ENCODE measurements around the gene CD46.

DNA sequence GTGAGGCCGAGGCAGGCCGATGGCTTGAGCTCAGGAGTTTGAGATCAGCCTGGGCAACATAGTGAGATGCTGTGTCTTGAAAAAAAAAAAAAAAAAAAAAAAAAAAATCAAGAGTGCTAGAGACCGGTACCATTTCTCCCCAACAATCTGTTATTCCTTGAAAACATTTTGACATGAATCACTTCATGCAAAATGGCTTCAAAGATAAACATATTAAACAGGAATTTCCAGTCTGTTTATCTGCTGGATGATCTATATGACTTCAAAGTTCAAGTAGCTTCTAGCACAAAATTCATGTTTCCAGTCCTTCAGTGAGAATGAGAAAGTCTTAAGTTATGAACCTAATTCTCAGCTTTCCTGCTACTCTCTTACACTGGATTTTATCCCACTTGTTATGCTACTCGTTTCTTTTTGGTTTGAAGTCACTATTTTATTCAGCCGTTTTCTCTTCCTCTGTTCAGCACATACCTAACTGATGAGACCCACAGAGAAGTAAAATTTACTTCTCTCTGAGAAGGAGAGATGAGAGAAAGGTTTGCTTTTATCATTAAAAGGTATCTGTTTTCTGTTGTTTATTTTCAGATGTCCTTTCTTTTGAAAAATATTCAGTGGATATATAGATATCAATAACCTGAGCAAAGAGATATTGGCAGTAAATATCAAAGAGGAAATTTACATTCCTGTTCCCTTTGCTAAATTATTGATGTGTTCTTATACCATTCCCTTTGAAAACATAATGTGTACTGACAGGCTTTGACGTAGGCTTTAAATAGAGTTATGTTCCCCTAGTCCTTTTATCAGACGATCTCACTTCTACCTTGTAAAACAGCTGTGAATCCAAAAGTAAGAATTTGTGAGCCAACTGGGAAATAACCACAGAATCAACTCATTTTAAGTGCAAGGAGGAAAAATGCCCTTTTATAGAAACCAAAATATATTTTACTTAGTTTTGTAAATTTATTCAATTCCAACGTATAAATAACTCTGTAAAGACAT lies 38.2 kb downstream of the CD46 start:
- TF ChIP-seq CTCF (conservative IDR thresholded peaks at IDR 0.05; ENCODE audit: low read depth, low read length): no peak
- TF ChIP-seq EZH2phosphoT487 (IDR thresholded peaks at IDR 0.05; ENCODE audit: borderline replicate concordance, low read length): no peak

Data from PC-3 (cell line).